BLaER1 (cell line): ENCODE results near the gene EHBP1L1.

Experiments
- H3K27ac ChIP-seq: shearing (Covaris generic); formaldehyde crosslinking; 2 replicates; pipeline ENCODE4 v1.8.1; 2022
- H3K27me3 ChIP-seq: shearing (Covaris generic); formaldehyde crosslinking; 2 replicates; pipeline ENCODE4 v1.8.1; 2022
- H3K36me3 ChIP-seq: shearing (Covaris generic); formaldehyde crosslinking; 2 replicates; pipeline ENCODE4 v1.8.1; 2022
- H3K4me1 ChIP-seq: shearing (Covaris generic); formaldehyde crosslinking; 2 replicates; pipeline ENCODE4 v1.8.1; 2022
- H3K4me2 ChIP-seq: shearing (Covaris generic); formaldehyde crosslinking; 2 replicates; pipeline ENCODE4 v1.8.1; 2022
- H3K4me3 ChIP-seq: shearing (Covaris generic); formaldehyde crosslinking; 2 replicates; pipeline ENCODE4 v1.8.1; 2022
- H3K9ac ChIP-seq: shearing (Covaris generic); formaldehyde crosslinking; 2 replicates; pipeline ENCODE4 v1.8.1; 2022
- H3K9me3 ChIP-seq: shearing (Covaris generic); formaldehyde crosslinking; 2 replicates; pipeline ENCODE4 v1.8.1; 2022
- H4K20me1 ChIP-seq: shearing (Covaris generic); formaldehyde crosslinking; 2 replicates; pipeline ENCODE4 v1.8.1; 2022
- Cebpa-rat ChIP-seq: shearing (Covaris generic); IDR thresholded peaks from 2 replicates; pipeline ENCODE4 v1.8.1; 2022

Gene EHBP1L1

DNA sequence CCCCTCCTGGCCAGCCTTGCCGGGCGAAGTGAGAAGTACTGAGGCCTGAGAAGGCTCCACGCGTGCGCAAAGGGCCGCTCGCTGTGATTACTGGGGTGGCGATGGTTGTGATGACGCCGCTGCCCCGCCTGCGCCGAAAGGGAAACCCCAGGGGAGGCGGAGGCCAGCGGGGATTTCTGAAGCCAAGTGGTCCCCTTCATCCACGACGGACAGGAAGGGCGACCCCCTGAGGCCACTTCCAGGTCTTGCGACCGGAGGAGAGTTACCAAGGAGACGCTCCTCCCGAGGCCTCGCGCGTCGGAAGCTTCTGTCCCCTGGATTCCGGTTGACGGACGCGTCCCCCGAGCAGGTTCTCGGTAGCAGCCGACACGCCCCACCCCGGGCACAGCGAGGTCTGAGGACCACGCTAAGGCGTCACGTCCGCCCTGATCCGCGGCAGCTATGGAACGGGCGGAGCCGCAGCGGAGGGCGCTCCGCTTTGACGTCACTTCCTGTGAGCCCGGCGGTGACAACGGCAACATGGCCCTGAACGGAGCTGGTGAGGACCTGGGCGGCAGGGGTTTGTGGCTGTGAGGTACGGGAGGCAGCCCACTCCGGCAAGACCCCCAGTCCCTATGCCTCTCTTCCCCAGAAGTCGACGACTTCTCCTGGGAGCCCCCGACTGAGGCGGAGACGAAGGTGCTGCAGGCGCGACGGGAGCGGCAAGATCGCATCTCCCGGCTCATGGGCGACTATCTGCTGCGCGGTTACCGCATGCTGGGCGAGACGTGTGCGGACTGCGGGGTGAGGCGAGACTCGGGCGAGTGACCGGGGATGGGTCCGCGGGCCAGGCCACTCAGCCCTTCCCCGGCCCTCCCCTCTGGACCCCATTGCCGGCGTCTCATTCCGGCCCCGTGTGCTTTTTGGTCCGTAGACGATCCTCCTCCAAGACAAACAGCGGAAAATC, 5.6 kb upstream of the EHBP1L1 start, which contains the start of gene ZNRD2:
Gene ZNRD2, plus strand, starts transcription at position 505 of the 946 bp plus-strand sequence. Its CDS starts 15 bp downstream, at position 520.
- Histone ChIP-seq H3K4me1 (peaks cover 71% of the 10 kb centered on the region), H3K27me3 (no peaks in the 10 kb centered on the region)
- no peak for TF ChIP-seq Cebpa-rat

DNA sequence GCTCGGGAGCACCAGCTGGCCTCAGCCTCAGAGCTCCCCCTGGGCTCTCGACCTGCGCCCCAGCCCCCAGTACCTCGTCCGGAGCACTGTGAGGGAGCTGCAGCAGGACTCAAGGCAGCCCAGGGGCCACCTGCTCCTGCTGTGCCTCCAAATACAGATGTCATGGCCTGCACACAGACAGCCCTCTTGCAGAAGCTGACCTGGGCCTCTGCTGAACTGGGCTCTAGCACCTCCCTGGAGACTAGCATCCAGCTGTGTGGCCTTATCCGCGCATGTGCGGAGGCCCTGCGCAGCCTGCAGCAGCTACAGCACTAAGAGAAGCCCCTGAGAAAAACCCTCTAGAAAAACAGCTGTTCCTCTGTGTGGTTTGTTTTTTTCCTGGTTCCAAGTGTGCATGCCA, 4.4 kb upstream of the EHBP1L1 start:
- Histone ChIP-seq H3K4me1 (peaks cover 65% of the 10 kb centered on the region), H3K36me3 (no peaks in the 10 kb centered on the region; the same call in 1 of the 2 replicates), H3K4me3 (peak overlapping the region; percentile 90), H4K20me1 (peaks cover 38% of the 10 kb centered on the region), H3K9me3 (no peaks in the 10 kb centered on the region), H3K27me3 (no peaks in the 10 kb centered on the region), H3K4me2 (peak overlapping the region; percentile 100), H3K9ac (peak overlapping the region; percentile 98), H3K27ac (peak overlapping the region; percentile 85)
- TF ChIP-seq Cebpa-rat: no peak

More for the DNA sequence above, 5.6 kb upstream of the EHBP1L1 start, which contains the start of gene ZNRD2:
- Histone ChIP-seq H4K20me1 (peaks cover 37% of the 10 kb centered on the region), H3K4me2 (peak within 1 kb of the TSS; percentile 100), H3K36me3 (no peaks in the 10 kb centered on the region; the same call in 1 of the 2 replicates), H3K9ac (peak within 1 kb of the TSS; percentile 98), H3K4me3 (peak within 1 kb of the TSS; percentile 90), H3K27ac (peak within 1 kb of the TSS; percentile 85), H3K9me3 (no peaks in the 10 kb centered on the region)

GRCh38 chr11:65571940-65572339, 3.9 kb upstream of the EHBP1L1 start:
- H3K9me3 ChIP-seq: no peaks in the 10 kb centered on the region
- no peaks in the 10 kb centered on the region for H3K27me3 ChIP-seq
- peak overlapping the region; percentile 90 for H3K4me3 ChIP-seq
- peak overlapping the region; percentile 85 for H3K27ac ChIP-seq
- peaks cover 39% of the 10 kb centered on the region for H4K20me1 ChIP-seq
- H3K4me2 ChIP-seq: peak overlapping the region; percentile 100
- peak overlapping the region; percentile 98 for H3K9ac ChIP-seq
- H3K36me3 ChIP-seq: no peaks in the 10 kb centered on the region; the same call in 1 of the 2 replicates
- peaks cover 65% of the 10 kb centered on the region for H3K4me1 ChIP-seq
- no peak for TF ChIP-seq Cebpa-rat

GRCh38 chr11:65572356-65573051, 3.3 kb upstream of the EHBP1L1 start, which contains the start of gene FAM89B:
Gene FAM89B (plus strand): TSS chr11:65572538. CDS start chr11:65572670, 132 bp downstream.
- H3K9ac ChIP-seq: peak within 1 kb of the TSS; percentile 98
- H3K4me1 ChIP-seq: peaks cover 65% of the 10 kb centered on the region
- H3K27ac ChIP-seq: peak within 1 kb of the TSS; percentile 96
- peaks cover 44% of the 10 kb centered on the region for H4K20me1 ChIP-seq
- peak within 1 kb of the TSS; percentile 100 for H3K4me2 ChIP-seq
- no peaks in the 10 kb centered on the region for H3K9me3 ChIP-seq
- no peak for TF ChIP-seq Cebpa-rat
- H3K36me3 ChIP-seq: no peaks in the 10 kb centered on the region; the same call in 1 of the 2 replicates
- peak within 1 kb of the TSS; percentile 90 for H3K4me3 ChIP-seq
- H3K27me3 ChIP-seq: no peaks in the 10 kb centered on the region

GRCh38 chr11:65573391-65574079, 2.3 kb upstream of the EHBP1L1 start:
- Histone ChIP-seq H3K27ac (peak overlapping the region; percentile 96), H3K4me3 (peak overlapping the region; percentile 90), H3K36me3 (peaks cover 9% of the 10 kb centered on the region), H3K9ac (peak overlapping the region; percentile 98), H4K20me1 (peaks cover 55% of the 10 kb centered on the region), H3K27me3 (no peaks in the 10 kb centered on the region), H3K9me3 (no peaks in the 10 kb centered on the region), H3K4me1 (peaks cover 65% of the 10 kb centered on the region), H3K4me2 (peak overlapping the region; percentile 100)
- no peak for TF ChIP-seq Cebpa-rat

GRCh38 chr11:65574109-65574810, 1.6 kb upstream of the EHBP1L1 start:
- peak overlapping the region; percentile 90 for H3K4me3 ChIP-seq
- TF ChIP-seq Cebpa-rat: no peak
- H3K9me3 ChIP-seq: no peaks in the 10 kb centered on the region
- peak overlapping the region; percentile 100 for H3K4me2 ChIP-seq
- peak overlapping the region; percentile 98 for H3K9ac ChIP-seq
- H3K36me3 ChIP-seq: peaks cover 16% of the 10 kb centered on the region
- peak overlapping the region; percentile 96 for H3K27ac ChIP-seq
- peaks cover 61% of the 10 kb centered on the region for H4K20me1 ChIP-seq
- H3K27me3 ChIP-seq: no peaks in the 10 kb centered on the region
- peaks cover 61% of the 10 kb centered on the region for H3K4me1 ChIP-seq

DNA sequence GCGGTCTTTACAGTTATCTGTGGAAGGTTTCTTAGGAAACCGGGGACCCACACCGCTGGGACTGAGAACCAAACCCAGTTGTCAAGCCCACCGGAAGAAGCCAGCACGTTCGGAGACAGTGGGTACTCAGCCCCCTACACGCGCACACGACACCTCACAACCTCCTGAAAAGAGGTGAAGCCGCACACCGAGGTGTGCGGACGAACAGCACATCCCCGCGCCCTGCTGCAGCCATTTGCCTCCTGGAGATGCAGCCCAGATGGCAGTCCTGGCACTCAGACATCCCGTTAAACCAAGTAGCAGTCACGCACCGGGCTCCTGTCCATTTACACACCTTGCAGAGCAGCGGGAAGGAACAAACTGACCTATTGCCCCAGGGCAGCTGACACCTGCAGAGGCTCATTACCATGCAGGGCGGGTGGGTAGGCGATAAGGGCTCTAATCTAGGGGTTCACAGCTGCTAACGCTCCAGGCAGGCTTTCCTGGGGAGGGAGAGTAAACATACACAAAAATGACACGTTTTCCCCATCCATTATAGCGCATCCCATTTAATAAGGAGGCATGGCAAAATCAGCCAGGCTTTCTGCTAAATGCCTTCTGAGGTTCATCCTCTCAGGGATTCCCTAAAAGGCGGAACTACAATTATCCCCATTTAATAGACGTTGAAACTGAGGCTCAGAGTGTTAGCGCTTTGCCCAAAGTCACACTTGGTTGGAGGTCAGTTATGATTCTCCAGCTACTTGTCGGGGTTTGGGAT, 864 bp upstream of the EHBP1L1 start:
- no peaks in the 10 kb centered on the region for H3K27me3 ChIP-seq
- H3K36me3 ChIP-seq: peaks cover 23% of the 10 kb centered on the region
- no peaks in the 10 kb centered on the region for H3K9me3 ChIP-seq
- TF ChIP-seq Cebpa-rat: no peak
- peak overlapping the region; percentile 72 for H3K9ac ChIP-seq
- peak overlapping the region; percentile 79 for H3K27ac ChIP-seq
- peak overlapping the region; percentile 90 for H3K4me3 ChIP-seq
- H3K4me2 ChIP-seq: peak overlapping the region; percentile 100
- peaks cover 68% of the 10 kb centered on the region for H4K20me1 ChIP-seq
- H3K4me1 ChIP-seq: peaks cover 59% of the 10 kb centered on the region

- H3K4me1 ChIP-seq: peaks cover 53% of the 10 kb centered on the region
- H3K4me2 ChIP-seq: peak overlapping the region; percentile 100
- H3K4me3 ChIP-seq: peak overlapping the region; percentile 90
- peaks cover 37% of the 10 kb centered on the region for H3K36me3 ChIP-seq
- peak overlapping the region; percentile 96 for H3K9ac ChIP-seq
- H3K9me3 ChIP-seq: no peaks in the 10 kb centered on the region
- H3K27ac ChIP-seq: peak overlapping the region; percentile 97
- no peaks in the 10 kb centered on the region for H3K27me3 ChIP-seq
- peaks cover 71% of the 10 kb centered on the region for H4K20me1 ChIP-seq
- TF ChIP-seq Cebpa-rat: no peak
Observed at GRCh38 chr11:65576232-65576866, 496 bp downstream of the EHBP1L1 start.
